Measurements from ENCODE around the gene MFN1.

MFN1 gene

DNA sequence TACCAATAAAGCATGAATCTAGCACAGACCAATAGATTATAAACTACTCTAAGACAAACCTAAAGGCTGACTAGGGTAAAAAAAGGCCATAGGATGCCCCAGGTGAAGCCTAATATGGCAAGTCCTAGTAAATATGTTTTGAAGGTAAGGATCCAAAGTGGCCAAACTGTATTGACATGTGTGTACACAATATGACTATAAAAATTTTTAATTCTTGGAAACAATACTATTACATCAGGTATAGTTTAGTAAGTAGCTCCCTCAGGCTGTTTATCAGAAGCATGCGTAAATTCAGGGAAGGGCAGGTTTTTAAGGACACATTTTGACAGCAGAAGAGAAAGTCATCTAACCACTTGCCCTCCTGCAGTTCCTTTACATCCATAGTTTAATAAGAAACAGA is 84.9 kb downstream of the MFN1 start:
- DNase-seq, result no peak

DNA sequence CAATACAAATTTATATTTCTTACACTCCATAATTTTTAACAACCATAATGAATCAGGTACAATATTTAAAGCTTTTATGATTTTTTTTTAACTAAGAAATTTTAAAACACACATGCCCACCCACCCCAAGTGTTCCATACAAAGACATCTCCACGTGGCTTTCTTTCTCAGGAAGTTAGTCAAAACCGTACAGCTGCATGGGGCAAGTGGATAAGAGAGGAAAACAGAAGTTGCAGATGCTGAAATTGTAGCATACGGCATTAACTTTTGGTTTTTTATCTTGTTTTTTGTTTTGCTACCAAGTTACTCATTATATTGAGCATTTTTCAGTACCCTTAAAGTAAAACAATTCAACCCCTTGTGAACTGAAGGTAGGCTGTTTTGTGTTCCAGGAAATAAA is 89.0 kb downstream of the MFN1 start:
- no peak for DNase-seq

DNA sequence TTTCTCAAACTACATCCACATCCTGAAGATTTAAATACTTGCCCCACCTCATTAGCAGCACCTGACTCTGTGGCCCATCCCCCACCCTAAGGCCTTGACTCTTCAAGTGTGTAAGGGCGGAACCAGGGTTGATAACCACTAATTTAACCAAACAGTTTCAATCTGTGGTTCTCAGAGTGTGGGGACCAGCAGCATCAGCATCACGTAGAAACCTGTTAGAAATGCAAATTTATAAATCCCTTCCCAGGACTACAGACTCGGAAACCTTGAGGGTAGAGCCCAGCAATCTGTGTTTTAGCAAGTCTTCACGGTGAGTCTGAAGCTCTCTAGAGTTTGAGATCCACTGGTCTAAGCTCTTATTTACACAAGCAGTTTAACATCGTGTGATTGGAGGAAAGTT is 91.3 kb downstream of the MFN1 start:
- no peak for DNase-seq

Measured in NCI-H2171 treated with DMSO at 0.1 percent for 48 hours (cell line).